Fibroblast of the aortic adventitia (primary cell): ENCODE data around the gene PIM3. TPM values are rescaled to one million over a fixed set of nuclear protein-coding genes. Genes with fewer than 3 reads are reported as not detected.
"Not testable (repeated sequence)": the region's sequence is repeated elsewhere in the genome, so short reads cannot be mapped to it uniquely, and the experiment has no call there.

Experiments used
- DNase-seq: peaks from one replicate; pipeline ENCODE4 v3.0.0-alpha.2; 2010; ENCODE audit warnings: low read depth
- H3K4me3 ChIP-seq: 2 replicates; pipeline ENCODE4 v1.5.1; 2011; ENCODE audit warnings: low read depth, mild to moderate bottlenecking, control low read depth, low read length, moderate library complexity
- total RNA-seq: library from RNA; depleted of rRNA; stranded (reverse); fragments of >200 nt; gene quantifications from 2 replicates; pipeline ENCODE4 v1.2.3, GENCODE V29; 2012; ENCODE audit warnings: low replicate concordance
- TF ChIP-seq, protein P1 (sequence below): IDR thresholded peaks from 2 replicates; pipeline ENCODE4 v1.5.1; 2011; ENCODE audit warnings: mild to moderate bottlenecking, low read length, control low read depth, inconsistent platforms; ENCODE audit not compliant: insufficient read depth

PIM3 gene
- total RNA-seq, 1 donor: 15.2 TPM

DNA sequence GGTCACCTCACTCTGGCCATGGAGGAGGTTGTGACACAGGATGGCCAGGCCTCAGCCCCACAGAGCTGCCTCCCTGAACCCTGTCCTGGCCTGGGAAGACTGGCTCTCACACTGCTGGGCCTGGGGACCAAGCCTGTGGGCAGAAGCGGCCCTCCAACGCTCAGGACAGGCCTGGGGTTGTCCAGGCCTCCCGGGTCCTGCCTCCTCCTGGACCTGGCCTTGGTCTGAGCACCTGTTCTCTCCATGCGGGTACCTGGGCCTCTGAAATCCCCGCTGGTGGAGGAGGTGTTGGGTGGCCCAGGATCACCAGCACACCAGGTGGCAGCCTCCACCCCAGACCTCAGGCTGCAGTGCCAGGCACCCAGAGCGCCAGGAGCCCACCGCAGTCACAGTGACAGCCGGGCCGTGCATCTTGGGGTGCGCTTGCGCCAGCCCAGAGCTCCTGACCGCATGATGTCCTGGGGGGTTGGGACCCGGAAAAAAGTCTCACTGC is 16.1 kb upstream of the PIM3 start:
- H3K4me3 ChIP-seq: no peak overlapping the region
- no peak for DNase-seq
- TF ChIP-seq, protein P1, sequence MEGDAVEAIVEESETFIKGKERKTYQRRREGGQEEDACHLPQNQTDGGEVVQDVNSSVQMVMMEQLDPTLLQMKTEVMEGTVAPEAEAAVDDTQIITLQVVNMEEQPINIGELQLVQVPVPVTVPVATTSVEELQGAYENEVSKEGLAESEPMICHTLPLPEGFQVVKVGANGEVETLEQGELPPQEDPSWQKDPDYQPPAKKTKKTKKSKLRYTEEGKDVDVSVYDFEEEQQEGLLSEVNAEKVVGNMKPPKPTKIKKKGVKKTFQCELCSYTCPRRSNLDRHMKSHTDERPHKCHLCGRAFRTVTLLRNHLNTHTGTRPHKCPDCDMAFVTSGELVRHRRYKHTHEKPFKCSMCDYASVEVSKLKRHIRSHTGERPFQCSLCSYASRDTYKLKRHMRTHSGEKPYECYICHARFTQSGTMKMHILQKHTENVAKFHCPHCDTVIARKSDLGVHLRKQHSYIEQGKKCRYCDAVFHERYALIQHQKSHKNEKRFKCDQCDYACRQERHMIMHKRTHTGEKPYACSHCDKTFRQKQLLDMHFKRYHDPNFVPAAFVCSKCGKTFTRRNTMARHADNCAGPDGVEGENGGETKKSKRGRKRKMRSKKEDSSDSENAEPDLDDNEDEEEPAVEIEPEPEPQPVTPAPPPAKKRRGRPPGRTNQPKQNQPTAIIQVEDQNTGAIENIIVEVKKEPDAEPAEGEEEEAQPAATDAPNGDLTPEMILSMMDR: no peak

DNA sequence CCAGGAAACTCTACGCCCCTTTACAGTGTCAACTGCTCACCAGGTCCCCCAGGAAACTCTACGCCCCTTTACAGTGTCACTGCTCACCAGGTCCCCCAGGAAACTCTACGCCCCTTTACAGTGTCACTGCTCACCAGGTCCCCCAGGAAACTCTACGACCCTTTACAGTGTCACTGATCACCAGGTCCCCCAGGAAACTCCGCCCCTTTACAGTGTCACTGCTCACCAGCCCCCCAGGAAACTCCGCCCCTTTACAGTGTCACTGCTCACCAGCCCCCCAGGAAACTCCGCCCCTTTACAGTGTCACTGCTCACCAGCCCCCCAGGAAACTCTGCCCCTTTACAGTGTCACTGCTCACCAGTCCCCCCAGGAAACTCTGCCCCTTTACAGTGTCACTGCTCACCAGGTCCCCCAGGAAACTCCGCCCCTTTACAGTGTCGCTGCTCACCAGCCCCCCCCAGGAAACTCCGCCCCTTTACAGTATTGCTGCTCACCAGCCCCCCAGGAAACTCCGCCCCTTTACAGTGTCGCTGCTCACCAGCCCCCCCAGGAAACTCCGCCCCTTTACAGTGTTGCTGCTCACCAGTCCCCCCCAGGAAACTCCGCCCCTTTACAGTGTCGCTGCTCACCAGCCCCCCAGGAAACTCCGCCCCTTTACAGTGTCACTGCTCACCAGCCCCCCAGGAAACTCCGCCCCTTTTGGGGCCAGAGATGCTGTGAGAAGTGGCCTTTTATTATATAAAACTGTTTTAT is 15.4 kb upstream of the PIM3 start:
- H3K4me3 ChIP-seq, DNase-seq: not testable (repeated sequence)

DNA sequence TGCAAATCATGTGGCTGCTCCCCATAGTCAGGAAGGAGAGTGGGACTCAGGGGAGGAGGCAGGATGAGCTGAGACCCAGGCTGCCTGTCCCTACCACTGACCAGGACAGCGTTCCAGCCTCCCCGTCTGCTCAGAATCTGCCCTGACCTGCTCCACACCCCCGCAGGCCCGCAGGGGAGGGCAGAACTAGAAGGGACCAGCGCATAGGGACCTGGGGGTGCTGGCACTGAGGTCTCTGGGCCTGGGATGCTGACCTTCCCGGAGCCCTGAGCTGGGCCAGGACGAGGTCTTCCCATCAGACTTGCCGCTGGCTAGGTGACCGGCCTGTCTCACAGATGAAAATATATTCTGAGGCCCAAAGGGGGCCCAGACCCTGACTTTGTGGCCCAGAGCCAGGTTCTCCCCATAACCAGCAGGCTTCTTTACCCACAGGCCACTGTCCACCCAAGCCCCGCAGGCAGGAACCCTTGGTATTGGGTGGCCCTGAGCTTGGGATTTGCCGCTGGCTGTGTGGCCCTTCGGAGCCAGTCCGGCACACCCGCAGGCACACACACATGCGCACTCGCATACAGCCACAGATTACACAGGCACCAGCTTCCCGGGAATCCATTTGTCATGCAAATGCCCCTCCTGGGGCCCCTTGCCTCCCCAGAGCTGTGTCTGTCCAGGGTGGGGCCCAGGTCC is 13.8 kb upstream of the PIM3 start:
- TF ChIP-seq, protein P1: no peak
- DNase-seq: no peak
- H3K4me3 ChIP-seq: no peak overlapping the region

DNA sequence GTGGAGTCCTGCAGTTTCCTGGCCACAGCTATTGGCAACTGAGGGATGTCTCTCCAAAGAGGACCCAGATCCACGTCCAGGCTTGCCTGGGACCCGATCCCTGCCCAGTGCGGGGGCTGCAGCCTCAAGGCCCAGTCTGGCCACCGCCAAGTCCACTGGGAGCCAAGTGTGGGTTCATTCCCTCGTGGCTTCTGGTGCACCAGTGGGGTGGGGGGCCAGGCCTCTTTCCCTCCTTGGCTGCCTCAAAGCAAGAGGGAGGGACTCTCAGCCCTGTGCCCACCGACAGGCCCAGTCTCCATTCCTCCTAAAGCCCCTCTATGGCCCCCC is 13.3 kb upstream of the PIM3 start:
- DNase-seq: no peak
- TF ChIP-seq, protein P1: no peak

DNA sequence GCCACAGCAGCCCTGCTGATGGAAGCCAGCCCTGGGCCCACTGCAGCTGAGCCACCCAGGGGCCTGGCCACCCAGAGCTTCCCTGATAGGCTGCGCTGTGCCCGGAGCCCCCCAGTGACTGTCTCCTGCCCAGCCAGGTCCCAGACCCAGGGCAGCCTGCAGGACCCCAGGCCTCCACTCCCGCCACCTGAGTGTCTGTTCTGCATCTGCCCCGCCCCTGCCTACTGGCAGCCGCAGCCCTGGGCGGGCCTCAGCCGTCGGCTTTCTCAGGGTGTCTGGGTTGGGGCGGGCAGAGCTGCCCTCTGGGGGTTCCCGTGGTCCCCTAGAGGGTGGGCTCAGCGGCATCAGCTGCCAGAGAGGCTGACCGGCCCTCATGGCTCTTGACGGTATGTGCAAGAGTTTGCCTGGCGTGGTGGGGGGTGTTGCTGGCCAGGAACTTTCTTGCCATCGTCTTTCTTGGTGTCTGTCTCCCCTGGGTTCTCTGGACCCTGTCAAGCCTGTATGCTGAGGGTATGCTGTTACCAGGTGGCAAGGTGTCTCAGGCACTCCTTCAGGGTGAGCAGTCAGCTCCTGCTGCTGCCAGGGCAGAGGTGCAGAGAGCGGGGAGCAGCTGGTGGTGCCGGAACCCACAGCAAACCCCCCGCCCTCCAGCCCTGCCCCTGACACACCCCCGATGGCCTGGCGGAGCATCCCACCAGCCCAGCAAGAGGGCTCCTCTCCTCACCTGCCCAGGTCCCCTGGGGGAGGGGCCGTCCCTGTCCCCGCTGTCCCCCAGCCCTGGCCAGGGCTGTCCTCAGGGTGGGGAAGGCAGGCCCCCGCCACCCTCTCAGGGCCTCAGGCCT is 12.2 kb upstream of the PIM3 start:
- no peak overlapping the region for H3K4me3 ChIP-seq
- TF ChIP-seq, protein P1: no peak
- DNase-seq: no peak

More for the DNA sequence above, 13.3 kb upstream of the PIM3 start:
- no peak overlapping the region for H3K4me3 ChIP-seq

DNA sequence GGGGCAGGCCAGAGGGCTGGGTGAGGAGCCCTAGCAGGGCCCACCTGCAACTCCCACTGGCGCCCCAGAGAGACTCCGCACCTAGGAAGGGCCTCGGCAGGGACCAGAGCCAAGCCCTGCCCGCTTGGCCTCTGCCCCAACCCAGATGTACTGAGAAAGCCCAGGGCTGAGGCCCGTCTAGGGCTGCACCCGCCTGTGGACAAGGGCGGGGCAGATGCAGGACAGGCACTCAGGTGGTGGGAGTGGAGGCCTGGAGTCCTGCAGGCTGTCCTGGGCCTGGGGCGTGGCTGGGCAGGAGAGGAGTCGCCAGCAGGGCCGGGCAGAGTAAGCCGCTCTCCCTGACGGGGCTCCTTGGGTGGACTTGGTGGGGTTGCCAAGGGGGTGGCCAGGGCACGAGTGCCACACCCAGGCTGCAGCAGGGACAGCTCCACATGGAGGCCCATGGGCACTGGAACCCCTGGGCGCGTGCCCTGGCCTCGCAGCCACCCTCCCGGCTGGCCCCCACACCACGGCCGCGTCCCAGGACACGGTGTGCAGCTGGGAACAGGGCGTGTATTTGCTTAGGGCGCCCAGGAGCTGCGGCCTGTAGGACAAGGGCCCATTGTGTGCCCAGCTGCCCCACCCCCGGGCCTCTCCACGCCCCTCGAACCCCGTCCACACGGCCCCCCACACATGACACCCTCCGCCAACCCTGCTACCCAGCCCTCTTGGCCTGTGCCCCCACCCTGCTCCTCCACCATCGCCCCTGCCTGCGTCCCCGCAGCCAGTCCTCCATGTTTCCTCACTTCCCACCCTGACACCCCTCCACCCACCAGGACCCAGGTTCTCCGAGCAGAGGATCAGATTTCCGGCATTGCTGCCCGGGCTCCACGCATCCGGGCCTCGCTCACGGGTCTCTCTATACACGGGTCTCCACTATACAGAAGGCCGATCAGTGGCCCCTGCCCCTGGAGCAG is 11.3 kb upstream of the PIM3 start:
- TF ChIP-seq, protein P1: no peak
- DNase-seq: no peak
- H3K4me3 ChIP-seq: no peak overlapping the region
